Activated CD8-positive, alpha-beta memory T cell treated with anti-CD3 and anti-CD28 coated beads for 48 hours (primary cell): ENCODE measurements around the gene KCNK7.
"Not testable (repeated sequence)": the region's sequence is repeated elsewhere in the genome, so short reads cannot be mapped to it uniquely, and the experiment has no call there.

Source experiments
- DNase-seq, 3 experiments: peaks; one replicate each; pipeline ENCODE4 v3.0.0-alpha.2; 2020; ENCODE audit warnings: low read depth in 2 of 3, low spot score in 2 of 3

The KCNK7 gene, protein sequence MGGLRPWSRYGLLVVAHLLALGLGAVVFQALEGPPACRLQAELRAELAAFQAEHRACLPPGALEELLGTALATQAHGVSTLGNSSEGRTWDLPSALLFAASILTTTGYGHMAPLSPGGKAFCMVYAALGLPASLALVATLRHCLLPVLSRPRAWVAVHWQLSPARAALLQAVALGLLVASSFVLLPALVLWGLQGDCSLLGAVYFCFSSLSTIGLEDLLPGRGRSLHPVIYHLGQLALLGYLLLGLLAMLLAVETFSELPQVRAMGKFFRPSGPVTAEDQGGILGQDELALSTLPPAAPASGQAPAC

DNA sequence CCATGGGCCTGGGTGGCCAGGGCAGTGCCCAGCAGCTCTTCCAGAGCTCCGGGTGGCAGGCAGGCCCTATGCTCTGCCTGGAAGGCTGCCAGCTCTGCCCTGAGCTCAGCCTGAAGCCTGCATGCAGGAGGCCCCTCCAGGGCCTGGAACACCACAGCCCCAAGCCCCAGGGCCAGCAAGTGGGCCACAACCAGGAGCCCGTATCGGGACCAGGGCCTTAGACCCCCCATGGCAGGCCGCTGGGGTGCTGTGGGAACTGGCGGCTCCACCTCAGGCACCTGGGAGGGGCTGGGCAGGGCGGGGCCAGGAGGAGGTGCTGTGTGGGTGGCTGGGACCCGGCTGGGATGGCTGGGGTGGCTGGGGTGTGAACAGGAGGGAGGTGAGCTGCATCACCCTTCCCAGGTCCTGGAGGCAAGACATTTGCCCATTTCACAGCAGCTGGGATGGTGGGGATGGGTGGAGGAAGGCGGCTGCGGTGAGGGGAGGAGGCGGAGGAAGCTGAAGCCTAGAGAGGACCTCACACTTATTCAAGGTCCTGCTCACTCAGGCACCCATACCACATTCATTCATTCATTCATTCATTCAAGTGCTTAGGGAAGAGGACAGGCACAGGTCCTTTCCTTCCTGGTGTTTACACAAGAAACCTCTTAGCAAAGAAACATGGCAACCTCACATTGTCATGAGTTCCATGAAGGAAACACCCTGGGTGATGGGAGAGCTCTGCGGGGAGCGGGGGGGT lies at the start of gene KCNK7:
TSS of gene KCNK7 (minus strand) at position 258 of the 739 bp plus-strand sequence. CDS start at position 230, 28 bp downstream.
- DNase-seq, result no peak

DNA sequence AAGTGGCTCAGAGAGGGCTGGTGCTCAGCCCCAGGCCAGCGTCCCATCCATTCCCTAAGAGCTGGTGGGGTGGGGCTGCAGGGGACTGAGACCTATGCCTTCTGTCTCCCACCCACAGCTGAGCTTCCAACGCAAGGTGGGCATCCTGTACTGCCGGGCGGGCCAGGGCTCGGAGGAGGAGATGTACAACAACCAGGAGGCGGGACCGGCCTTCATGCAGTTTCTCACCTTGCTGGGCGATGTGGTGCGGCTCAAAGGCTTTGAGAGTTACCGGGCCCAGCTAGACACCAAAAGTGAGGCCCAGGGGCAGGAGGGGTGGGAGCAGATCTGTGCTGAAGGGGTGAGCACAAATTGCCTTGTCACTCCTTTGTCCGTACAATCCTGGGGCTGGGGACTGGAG lies 49.2 kb upstream of the KCNK7 start:
- DNase-seq, result no peak

DNA sequence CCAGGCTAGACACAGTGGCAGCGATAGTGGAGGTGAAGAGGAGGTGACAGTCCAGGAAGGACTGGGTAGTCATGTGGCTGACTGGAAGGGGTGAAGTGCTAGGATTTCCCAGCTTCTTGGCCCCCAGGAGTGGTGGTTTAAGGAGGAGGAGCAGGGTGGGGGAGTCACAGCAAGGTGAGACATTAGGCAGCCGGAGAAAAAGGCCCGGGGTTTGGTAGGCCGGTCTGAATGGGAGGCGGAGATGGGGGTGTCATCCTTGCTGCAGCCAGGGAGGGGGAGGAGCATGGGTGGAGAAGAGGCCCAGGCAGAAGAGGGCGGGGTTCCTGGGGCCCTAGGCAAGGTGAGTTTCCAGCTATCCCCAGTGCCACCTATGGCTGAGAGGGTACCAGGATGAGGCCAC lies 48.4 kb upstream of the KCNK7 start:
- no peak for DNase-seq

DNA sequence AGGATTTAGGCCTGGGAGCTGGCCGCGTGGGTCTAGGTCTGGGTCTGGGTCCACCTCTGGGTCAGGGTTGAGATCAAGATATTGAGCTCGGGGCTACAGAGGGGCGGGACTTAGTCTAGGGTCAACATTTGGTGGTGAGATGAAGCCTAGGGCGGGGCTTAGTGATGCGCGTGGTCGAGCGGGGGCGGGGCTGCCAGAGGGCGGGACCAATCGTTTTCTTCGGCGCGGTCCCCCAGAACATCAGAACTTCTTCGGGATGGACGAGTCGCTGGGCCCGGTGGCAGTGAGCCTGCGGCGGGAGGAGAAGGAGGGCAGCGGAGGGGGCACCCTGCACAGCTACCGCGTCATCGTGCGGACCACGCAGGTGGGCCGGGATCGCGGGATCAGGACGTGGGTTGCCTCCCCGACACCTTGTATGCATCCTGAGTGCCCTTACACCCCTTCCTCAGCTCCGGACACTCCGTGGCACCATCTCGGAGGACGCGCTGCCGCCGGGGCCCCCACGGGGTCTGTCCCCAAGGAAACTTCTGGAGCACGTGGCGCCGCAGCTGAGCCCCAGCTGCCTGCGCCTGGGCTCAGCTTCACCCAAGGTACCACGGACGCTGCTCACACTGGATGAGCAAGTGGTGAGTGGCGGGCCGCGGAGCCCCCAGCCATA lies 46.5 kb upstream of the KCNK7 start:
- DNase-seq, result no peak

DNA sequence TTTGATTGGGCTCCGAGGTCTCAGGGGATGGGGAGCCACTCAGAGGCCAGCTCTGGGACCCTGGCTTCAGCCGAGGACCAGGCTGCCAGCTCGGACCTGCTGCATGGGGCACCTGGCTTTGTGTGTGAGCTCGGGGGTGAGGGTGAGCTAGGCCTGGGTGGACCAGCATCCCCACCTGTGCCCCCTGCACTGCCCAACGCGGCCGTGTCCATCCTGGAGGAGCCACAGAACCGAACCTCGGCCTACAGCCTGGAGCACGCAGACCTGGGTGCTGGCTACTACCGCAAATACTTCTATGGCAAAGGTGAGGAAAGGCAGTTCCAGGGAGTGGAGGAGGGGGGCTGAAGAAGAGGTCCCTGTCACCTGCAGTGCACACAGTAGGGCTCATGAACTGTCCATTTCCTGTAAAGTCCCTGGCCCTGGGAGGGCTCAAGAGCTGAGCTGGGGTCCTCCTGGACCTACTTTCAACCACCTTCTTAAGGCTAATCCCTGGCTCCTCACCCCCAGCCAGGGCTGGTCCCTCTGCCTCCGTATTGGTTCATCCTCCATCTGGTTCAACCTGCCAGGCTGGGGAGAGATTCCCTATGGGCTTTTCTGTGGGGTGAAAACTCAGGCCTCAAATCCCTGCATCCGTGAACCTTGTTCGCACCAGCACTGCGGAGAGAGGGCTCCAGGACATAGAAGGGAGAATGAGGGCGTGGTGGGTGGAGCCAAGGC lies 45.9 kb upstream of the KCNK7 start:
- DNase-seq, result no peak

DNA sequence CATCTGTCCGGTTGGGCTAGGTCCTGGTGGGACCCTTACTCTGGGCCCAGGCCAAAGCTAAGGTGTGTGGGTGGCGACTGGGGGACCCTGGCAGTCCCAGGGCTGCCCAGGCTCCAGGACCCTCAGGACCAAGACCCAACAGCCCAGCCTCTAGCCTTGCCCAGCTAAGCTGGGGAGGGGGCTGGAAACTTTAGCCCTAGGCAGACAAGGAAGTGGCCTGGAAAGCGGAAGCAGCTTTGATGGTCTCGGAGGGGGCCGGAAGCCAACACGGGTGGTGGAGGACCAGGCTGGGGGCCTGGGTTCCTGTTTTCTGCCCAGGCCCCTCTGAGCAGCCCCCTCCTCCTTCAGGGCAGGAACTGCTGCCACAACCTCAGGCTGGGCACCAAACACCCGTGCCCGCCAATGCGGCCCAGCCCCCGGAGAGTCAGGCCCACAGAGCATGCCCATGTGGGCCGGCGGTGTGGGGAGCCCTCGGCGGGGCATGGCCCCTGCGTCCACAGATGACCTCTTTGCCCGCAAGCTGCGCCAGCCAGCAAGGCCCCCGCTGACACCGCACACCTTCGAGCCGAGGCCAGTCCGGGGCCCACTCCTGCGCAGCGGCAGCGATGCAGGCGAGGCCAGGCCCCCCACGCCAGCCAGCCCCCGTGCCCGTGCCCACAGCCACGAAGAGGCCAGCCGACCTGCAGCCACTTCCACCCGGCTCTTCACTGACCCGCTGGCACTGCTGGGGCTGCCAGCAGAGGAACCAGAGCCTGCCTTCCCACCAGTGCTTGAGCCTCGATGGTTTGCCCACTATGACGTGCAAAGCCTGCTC lies 45.1 kb upstream of the KCNK7 start:
- DNase-seq, result no peak

DNA sequence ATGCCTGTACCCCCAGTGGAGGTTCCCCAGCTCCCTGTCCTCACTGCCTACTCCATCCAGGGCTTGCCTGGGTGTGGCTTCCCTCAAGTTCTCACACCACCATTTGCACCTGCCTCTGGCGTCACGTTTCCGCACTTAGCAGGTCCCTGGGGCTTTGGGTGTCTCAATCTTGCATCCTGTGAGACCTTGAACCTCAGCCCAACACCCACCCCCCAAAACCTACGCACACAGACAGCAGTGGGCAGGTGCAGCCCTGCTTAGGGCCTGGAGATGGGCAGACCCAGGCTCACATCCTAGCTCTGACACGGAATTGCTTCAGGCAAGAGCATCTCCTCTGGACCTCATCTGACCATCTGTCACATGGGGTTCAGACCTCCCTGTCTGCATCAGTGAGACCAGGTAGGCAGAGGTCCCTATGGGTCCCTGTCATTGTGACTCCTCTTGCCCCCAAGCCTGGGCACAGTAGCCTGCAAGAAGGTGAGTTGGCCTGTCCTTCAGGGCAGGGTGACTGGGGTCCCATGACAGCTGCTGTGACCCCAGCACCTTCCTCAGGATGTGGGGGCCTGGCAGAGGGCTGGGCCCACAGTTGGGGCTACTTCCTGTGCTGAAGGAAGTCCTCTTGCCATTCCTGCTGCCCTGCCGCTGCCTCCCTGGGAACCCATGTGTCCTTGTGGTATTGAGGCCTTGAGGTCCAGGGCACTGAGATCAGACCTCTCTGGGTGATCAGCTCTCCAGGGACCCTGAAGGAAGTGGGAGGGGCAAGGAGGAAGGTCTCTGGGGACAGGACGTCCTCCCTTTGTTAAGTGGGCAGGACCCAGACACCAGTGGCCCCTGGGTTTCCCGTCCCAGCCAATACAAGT lies 44.3 kb upstream of the KCNK7 start:
- DNase-seq, result no peak

DNA sequence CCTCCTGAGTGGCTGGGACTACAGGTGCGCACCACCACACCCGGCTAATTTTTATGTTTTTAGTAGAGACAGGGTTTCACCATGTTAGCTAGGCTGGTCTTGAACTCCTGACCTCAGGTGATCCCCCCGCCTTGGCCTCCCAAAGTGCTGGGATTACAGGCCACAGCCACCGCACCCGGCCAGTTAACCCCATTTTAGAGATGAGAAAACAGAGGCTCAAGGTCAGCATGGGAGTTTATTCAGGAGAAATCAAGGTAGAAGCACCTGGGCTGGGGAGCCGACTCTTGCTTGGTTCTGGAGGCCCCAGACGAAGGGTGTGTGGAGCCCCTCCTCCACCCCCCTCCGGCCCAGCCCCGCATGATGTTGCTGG lies 43.6 kb upstream of the KCNK7 start:
- not testable (repeated sequence) for DNase-seq

DNA sequence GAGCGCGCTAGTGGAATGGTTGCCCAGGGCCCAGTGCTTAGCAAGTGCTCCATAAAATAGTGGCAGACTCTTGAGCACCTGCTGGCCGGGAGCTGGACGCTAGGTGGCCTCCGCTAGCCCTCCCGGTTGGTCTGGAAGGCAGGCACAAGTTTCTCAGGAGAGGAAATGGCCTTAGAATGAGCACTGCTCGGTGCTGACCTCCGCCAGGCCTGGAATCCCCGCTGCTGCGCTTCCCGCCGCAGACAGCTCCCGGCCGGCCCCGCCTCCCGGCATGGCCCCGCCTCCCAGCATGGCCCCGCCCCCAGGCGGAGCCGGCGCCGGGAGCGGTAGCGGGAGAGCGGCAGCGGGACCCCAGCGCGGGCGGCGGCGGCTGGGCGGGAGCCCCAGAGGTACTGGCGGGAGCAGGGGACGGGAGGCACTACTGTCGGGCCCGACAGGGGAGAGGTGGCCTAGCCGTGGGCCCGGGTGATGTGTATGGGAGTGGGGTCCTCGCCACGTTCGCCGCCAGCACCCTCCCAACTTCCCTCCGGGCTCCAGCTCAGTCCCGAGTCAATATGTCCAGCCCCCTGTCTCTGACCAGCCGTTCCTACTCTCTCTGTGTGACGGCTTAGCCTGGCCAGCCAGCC lies 42.3 kb upstream of the KCNK7 start, which contains the start of gene SIPA1:
TSS of gene SIPA1 (plus strand) at position 308 of the 626 bp plus-strand sequence. CDS start 2,821 bp downstream, outside the sequence.
- DNase-seq, result peak; percentile 56 to 68 (median 63)

DNA sequence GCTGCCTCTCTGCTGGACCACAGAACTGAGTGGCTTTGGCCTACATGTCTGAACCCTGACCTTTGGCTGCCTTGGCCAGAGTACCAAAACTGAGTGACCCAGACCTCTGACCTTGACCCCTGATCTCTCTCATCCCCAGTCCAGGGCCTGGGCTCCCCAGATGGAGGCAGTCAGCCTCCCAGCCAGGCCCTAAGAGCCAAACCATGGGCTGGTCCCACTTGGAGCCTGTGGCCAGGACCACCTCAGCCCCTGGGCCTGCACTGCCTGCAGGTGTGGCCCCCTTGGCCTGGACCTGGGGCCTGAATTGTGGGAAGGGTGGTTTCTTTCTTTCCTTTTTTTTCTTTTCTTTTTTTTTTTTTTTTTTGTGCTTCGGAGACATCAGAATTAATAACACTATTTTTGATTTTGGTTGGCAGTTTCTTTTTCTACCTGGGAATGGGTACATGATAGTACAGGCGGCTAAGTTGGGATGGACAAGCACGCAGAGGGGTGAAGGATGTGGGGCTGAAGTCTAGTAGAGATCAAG lies 41.5 kb upstream of the KCNK7 start:
- no peak for DNase-seq

DNA sequence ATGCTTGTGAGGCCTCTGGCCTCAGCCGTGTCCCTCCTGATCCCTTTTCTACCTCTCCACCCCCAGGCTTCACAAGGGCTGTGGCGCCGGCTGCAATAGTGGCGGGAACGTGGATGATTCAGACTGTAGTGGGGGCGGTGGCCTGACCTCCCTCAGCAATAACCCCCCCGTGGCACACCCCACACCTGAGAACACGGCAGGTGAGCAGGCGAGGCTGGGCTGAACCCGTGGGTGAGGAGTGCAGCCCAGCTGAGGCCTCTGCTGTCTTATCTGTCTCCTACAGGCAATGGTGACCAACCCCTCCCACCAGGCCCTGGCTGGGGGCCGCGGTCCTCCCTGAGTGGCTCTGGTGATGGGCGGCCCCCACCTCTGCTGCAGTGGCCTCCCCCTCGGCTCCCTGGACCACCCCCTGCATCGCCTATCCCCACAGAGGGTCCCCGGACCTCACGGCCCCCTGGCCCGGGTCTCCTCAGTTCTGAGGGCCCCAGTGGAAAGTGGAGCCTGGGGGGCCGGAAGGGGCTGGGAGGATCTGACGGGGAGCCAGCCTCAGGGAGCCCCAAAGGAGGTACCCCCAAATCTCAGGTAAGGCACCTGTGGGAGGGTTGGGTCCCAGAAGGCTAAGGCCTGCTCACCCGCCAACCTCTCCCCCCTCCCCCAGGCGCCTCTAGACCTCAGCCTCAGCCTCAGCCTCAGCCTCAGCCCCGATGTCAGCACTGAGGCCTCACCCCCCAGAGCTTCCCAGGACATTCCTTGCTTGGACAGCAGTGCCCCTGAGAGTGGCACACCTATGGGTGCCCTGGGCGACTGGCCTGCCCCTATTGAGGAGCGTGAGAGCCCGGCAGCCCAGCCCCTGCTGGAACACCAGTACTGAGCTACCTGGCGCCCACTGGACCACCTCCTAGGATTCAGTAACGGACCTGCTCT lies 40.8 kb upstream of the KCNK7 start:
- no peak for DNase-seq

DNA sequence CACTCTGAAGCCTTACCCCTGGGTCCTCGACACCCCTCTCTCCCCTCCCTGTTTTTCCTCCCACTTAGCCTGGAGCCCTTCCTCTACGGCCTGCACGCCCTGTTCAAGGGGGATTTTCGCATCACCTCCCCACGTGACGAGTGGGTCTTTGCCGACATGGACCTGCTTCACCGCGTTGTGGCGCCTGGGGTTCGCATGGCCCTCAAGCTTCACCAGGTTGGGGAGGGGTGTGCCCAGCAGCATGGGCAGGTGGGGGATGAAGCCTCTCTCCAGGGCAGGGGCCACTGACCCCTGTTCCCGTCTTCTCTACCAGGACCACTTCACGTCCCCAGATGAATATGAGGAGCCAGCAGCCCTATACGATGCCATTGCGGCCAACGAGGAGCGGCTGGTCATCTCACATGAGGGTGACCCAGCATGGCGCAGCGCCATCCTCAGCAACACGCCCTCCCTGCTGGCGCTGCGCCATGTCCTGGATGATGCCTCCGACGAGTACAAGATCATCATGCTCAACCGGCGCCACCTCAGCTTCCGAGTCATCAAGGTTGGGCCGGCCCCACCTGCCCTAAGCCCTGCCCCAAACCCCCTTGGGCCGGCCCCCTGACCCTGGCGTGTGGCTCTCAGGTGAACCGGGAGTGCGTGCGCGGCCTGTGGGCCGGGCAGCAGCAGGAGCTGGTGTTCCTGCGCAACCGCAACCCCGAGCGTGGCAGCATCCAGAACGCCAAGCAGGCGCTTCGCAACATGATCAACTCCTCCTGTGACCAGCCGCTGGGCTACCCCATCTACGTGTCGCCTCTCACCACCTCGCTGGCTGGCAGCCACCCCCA lies 39.5 kb upstream of the KCNK7 start:
- no peak for DNase-seq

DNA sequence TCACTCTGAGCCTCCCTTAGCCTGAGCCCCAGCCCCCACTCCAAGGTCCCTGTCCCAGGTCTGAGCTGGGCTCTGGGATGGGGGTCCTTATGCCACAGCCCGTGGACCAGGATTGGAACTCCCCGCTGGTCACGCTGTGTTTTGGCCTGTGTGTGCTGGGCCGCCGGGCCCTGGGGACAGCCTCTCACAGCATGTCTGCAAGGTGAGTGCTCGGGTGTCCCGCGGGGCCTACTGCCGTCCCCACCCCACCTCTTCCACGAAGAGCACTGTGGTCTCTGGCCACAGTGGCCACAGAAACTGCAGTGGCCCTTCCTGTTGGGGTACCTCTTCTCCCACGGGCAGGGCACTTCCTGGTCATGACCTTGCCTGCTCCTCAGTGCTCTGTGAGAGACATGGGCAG lies 38.8 kb upstream of the KCNK7 start:
- DNase-seq, result no peak

DNA sequence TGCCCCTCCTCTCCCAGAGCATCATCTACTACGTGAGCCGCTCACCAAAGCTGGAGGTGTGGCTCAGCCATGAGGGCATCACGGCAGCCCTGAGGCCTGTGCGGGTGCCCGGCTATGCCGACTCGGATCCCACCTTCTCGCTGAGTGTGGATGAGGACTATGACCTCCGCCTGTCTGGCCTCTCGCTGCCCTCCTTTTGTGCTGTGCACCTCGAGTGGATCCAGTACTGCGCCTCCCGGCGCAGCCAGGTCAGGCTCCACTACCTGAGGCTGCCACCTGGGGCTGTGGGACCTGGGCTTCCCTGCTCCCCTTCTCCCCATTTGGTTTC lies 38.5 kb upstream of the KCNK7 start:
- no peak for DNase-seq

DNA sequence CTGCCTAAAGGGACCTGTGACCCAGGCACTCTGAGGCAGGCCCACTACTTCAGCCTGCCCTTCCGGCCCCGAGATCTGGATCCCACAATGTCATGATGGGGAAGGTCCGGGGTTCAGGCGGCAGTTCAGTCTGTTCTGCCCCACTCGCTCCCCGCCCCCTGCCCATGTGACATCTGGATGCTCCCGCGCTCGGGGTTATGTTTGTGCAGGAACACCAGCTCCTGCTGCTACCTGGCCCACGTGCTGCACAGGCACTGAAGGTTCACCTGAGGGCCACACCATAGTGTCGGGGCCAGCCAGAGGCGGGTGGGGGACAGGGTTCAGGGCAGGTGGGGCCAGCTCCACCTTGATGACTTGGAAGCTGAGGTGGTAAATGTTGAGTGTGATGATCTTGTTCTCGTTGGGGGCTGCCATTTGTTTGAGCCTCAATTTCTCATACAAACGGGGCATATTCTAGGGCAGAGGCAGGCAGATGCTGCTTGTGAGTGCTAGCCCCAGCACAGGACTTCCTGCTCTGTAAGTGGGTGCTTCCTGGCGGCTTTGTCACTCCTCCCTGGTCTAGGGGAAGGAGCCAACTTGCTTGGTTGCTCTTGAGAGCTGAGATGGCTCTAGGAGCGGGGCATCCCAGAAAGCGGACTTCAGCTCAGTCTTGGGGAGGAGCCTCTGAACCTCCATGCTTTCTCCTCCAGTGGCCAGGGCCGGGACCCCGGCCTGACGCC lies 37.9 kb upstream of the KCNK7 start:
- DNase-seq, result no peak

DNA sequence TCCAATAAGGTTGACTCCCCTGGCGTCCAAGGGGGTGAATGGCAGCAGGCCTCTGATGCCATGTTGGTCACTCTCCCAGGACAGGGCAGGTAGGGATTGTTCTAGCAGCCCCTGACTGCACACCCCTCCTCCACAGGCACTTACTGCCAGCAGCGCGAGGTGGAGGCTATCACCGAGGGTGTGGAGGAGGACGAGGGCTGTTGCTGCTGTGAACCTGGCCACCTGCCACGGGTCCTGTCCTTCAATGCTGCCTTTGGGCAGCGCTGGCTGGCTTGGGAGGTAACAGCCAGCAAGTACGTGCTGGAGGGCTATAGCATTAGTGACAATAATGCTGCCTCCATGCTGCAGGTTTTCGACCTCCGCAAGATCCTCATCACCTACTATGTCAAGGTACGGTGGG lies 34.6 kb upstream of the KCNK7 start:
- DNase-seq, result no peak

DNA sequence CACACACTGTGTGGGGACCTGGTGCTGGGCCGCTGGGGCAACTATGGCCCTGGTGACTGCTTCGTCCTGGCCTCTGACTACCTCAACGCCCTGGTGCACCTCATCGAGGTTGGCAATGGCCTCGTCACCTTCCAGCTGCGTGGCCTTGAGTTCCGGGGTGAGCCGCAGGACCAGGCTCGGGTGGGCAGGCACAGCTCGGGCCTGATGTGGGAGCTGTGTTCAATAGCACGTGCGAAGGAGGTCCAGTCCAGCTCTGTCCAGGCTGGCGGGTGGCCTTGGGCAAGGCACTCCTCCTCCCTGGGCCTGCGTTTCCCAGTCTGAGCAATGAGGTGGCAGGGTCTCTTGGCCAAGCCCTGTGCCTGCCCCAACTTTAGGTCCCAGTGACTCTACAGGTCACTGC lies 34.0 kb upstream of the KCNK7 start:
- no peak for DNase-seq
